GM19193 (cell line): ENCODE data around the gene SRRM2.

Source experiments
- POLR2A ChIP-seq: IDR thresholded peaks from 4 replicates; pipeline ENCODE4 v1.6.1; 2011; ENCODE audit not compliant: insufficient read depth, insufficient read length; ENCODE audit errors: extremely low read depth

SRRM2 gene

GRCh38 chr16:2817340-2818271 lies 65.2 kb downstream of the SRRM2 start:
- TF ChIP-seq POLR2A, result no peak

GRCh38 chr16:2818272-2818876 lies 65.9 kb downstream of the SRRM2 start:
- TF ChIP-seq POLR2A, result no peak

- TF ChIP-seq POLR2A, result no peak
These were observed 66.9 kb downstream of the SRRM2 start for GRCh38 chr16:2819179-2819938.

GRCh38 chr16:2819939-2820835 lies 67.7 kb downstream of the SRRM2 start:
- no peak for TF ChIP-seq POLR2A
